ENCODE data around the gene DNAJC19. TPM values are rescaled to one million over a fixed set of nuclear protein-coding genes. Genes with fewer than 3 reads are reported as not detected.

DNAJC19 gene
- total and polyA plus RNA-seq, 2 donors (not counting 1 experiment from before 2014, with no cell fraction given) = 26.9 to 48.9 TPM

GRCh38 chr3:180962530-180962929 lies 27.0 kb downstream of the DNAJC19 start:
- Histone ChIP-seq H3K79me2 (ENCODE audit: control insufficient read depth, insufficient read depth, low read length) (no peaks in the 10 kb centered on the region), H2AFZ (ENCODE audit: insufficient read depth, low read depth, low read length, poor library complexity, severe bottlenecking) (no peak overlapping the region), H3K4me2 (replicated peaks; ENCODE audit: low read depth, low read length, poor library complexity, severe bottlenecking) (no peak overlapping the region), H4K20me1 (ENCODE audit: control insufficient read depth, insufficient read depth, low read length, poor library complexity, severe bottlenecking) (no peaks in the 10 kb centered on the region), H3K9ac (ENCODE audit: low read length) (no peak overlapping the region), H3K27ac (ENCODE audit: low read length in 2 of 2) (no peak overlapping the region), H3K27me3 (replicated peaks in 1 of 4; ENCODE audit: control extremely low read depth in 1 of 4, control insufficient read depth in 3 of 4, insufficient read depth in 4 of 4, low read length in 3 of 4) (no peaks in the 10 kb centered on the region), H3K9me3 (ENCODE audit: control extremely low read depth in 1 of 3, control insufficient read depth in 2 of 3, insufficient read depth in 1 of 3, low read length in 2 of 3) (no peaks in the 10 kb centered on the region), H3K36me3 (replicated peaks in 1 of 2; ENCODE audit: control extremely low read depth in 1 of 2, control insufficient read depth in 1 of 2, extremely low read depth in 1 of 2, insufficient read depth in 2 of 2, low read length in 1 of 2) (peaks cover 9 to 65% of the 10 kb centered on the region in 2 experiments), H3K4me1 (ENCODE audit: control insufficient read depth in 2 of 2, insufficient read depth in 2 of 2, low read length in 2 of 2) (no peaks in the 10 kb centered on the region), H3K4me3 (ENCODE audit: control extremely low read depth in 1 of 5, extremely low read depth in 1 of 5, insufficient read depth in 1 of 5, low read depth in 2 of 5, low read length in 4 of 5) (no peak overlapping the region)
- CTCF ChIA-PET = interaction anchor here (0.9 kb wide), 1 partner anchor 10 kb away, joined by 3 read pairs; no protein-coding TSS in a partner anchor
- no peak for ATAC-seq (ENCODE audit: low read depth)
- intact Hi-C loops (cut with micrococcal nuclease) = no loop called here
- TF ChIP-seq EZH2 (IDR thresholded peaks at IDR 0.05; ENCODE audit: borderline replicate concordance, insufficient read depth, low read depth, low read length, poor library complexity, severe bottlenecking) = no peak
- no peak for TF ChIP-seq CTCF (IDR thresholded peaks at IDR 0.05)
- H3K4me3 Mint-ChIP-seq = no peak overlapping the region
- DNase-seq = no peak
- no peak overlapping the region for H3K27ac Mint-ChIP-seq
- H3K4me1 Mint-ChIP-seq = peaks cover 2% of the 10 kb centered on the region
- no peaks in the 10 kb centered on the region for H3K27me3 Mint-ChIP-seq
- H3K9me3 Mint-ChIP-seq (ENCODE audit: insufficient read depth) = no peaks in the 10 kb centered on the region
- 100% methylated on average over 1 of the region's 1 CpG for WGBS (ENCODE audit: insufficient coverage)
- POLR2A ChIA-PET = no interaction called here

- ATAC-seq (ENCODE audit: low read depth) (no peak), DNase-seq (no peak)
- H3K9ac ChIP-seq (ENCODE audit: low read length) = no peak overlapping the region
- no peaks in the 10 kb centered on the region for H3K4me1 ChIP-seq (ENCODE audit: control insufficient read depth in 2 of 2, insufficient read depth in 2 of 2, low read length in 2 of 2)
- CTCF ChIA-PET = no interaction called here
- no peaks in the 10 kb centered on the region for H4K20me1 ChIP-seq (ENCODE audit: control insufficient read depth, insufficient read depth, low read length, poor library complexity, severe bottlenecking)
- intact Hi-C loops (cut with micrococcal nuclease) = no loop called here
- WGBS (ENCODE audit: insufficient coverage) = no CpG with 5 or more reads among the region's 1 CpG
- H2AFZ ChIP-seq (ENCODE audit: insufficient read depth, low read depth, low read length, poor library complexity, severe bottlenecking) = no peak overlapping the region
- H3K36me3 ChIP-seq (replicated peaks in 1 of 2; ENCODE audit: control extremely low read depth in 1 of 2, control insufficient read depth in 1 of 2, extremely low read depth in 1 of 2, insufficient read depth in 2 of 2, low read length in 1 of 2) = peaks cover 11 to 67% of the 10 kb centered on the region in 2 experiments
- no peak overlapping the region for H3K27ac ChIP-seq (ENCODE audit: low read length in 2 of 2)
- Mint-ChIP-seq H3K27ac (no peak overlapping the region), H3K4me3 (no peak overlapping the region), H3K27me3 (no peaks in the 10 kb centered on the region), H3K4me1 (peaks cover 2% of the 10 kb centered on the region), H3K9me3 (ENCODE audit: insufficient read depth) (no peaks in the 10 kb centered on the region)
- H3K79me2 ChIP-seq (ENCODE audit: control insufficient read depth, insufficient read depth, low read length) = no peaks in the 10 kb centered on the region
- POLR2A ChIA-PET = no interaction called here
- no peak overlapping the region for H3K4me3 ChIP-seq (ENCODE audit: control extremely low read depth in 1 of 5, extremely low read depth in 1 of 5, insufficient read depth in 1 of 5, low read depth in 2 of 5, low read length in 4 of 5)
- H3K27me3 ChIP-seq (replicated peaks in 1 of 4; ENCODE audit: control extremely low read depth in 1 of 4, control insufficient read depth in 3 of 4, insufficient read depth in 4 of 4, low read length in 3 of 4) = no peaks in the 10 kb centered on the region
- no peak overlapping the region for H3K4me2 ChIP-seq (replicated peaks; ENCODE audit: low read depth, low read length, poor library complexity, severe bottlenecking)
- TF ChIP-seq CTCF (IDR thresholded peaks at IDR 0.05) (no peak), EZH2 (IDR thresholded peaks at IDR 0.05; ENCODE audit: borderline replicate concordance, insufficient read depth, low read depth, low read length, poor library complexity, severe bottlenecking) (no peak)
- H3K9me3 ChIP-seq (ENCODE audit: control extremely low read depth in 1 of 3, control insufficient read depth in 2 of 3, insufficient read depth in 1 of 3, low read length in 2 of 3) = no peaks in the 10 kb centered on the region
Observed at GRCh38 chr3:180961552-180961951, 28.0 kb downstream of the DNAJC19 start.
